ENCODE measurements around the gene CNTRL.
"Not testable (repeated sequence)": the region's sequence is repeated elsewhere in the genome, so short reads cannot be mapped to it uniquely, and the experiment has no call there.

The CNTRL gene

GRCh38 chr9:121120386-121120785 is 45.6 kb downstream of the CNTRL start:
- FAIRE-seq (no peak), DNase-seq (ENCODE audit: insufficient read length, low spot score) (no peak)
- no peak for TF ChIP-seq CTCF (IDR thresholded peaks at IDR 0.05; ENCODE audit: insufficient read depth, missing control alignments)

DNA sequence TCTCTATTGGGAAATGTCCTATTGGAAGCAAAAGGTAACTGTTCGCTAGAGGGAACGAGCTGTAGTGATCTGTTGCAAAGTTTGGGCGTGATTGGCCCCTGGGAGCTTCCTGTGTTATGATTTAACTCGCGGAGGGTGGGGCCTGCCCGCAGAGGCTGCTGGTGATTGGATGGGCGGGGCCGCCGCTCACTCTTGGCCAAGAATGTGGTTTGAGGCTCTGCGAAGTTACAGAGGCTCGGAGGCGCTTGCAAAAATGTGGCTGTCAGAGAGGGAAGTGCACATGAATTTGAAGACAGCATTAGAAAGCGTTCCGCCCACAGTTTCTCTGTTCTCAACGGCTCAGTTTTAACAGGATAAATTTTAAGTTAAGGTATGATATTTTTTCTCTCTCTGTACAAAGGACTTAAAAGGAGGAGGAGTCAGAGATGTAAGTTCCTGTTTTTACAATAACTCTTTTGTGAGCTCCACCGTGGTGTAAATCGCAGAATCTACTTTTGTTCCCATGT is 46.9 kb downstream of the CNTRL start:
- DNase-seq (ENCODE audit: insufficient read length, low spot score) (no peak), FAIRE-seq (peak; percentile 11)
- no peak for TF ChIP-seq CTCF (IDR thresholded peaks at IDR 0.05; ENCODE audit: insufficient read depth, missing control alignments)

- no peak for TF ChIP-seq CTCF (IDR thresholded peaks at IDR 0.05; ENCODE audit: insufficient read depth, missing control alignments)
- FAIRE-seq: no peak
Measured at GRCh38 chr9:121122246-121123032, 47.7 kb downstream of the CNTRL start.

GRCh38 chr9:121123816-121124535 is 49.2 kb downstream of the CNTRL start:
- no peak for TF ChIP-seq CTCF (IDR thresholded peaks at IDR 0.05; ENCODE audit: insufficient read depth, missing control alignments)
- FAIRE-seq: no peak
- DNase-seq (ENCODE audit: insufficient read length, low spot score): no peak

More at GRCh38 chr9:121122246-121123032, 47.7 kb downstream of the CNTRL start:
- DNase-seq (ENCODE audit: insufficient read length, low spot score): no peak

- DNase-seq (ENCODE audit: insufficient read length, low spot score) (no peak), FAIRE-seq (no peak)
- TF ChIP-seq CTCF (IDR thresholded peaks at IDR 0.05; ENCODE audit: insufficient read depth, missing control alignments): no peak
Measured at GRCh38 chr9:121125590-121125989, 50.8 kb downstream of the CNTRL start.

DNA sequence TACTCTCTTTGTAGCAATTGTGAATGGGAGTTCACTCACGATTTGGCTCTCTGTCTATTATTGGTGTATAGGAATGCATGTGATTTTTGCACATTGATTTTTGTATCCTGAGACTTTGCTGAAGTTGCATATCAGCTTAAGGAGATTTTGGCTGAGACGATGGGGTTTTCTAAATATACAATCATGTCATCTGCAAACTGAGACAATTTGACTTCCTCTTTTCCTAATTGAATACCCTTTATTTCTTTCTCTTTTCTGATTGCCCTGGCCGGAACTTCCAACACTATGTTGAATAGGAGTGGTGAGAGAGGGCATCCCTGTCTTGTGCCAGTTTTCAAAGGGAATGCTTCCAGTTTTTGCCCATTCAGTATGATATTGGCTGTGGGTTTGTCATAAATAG is 54.6 kb downstream of the CNTRL start:
- DNase-seq (ENCODE audit: insufficient read length, low spot score); FAIRE-seq: not testable (repeated sequence)

DNA sequence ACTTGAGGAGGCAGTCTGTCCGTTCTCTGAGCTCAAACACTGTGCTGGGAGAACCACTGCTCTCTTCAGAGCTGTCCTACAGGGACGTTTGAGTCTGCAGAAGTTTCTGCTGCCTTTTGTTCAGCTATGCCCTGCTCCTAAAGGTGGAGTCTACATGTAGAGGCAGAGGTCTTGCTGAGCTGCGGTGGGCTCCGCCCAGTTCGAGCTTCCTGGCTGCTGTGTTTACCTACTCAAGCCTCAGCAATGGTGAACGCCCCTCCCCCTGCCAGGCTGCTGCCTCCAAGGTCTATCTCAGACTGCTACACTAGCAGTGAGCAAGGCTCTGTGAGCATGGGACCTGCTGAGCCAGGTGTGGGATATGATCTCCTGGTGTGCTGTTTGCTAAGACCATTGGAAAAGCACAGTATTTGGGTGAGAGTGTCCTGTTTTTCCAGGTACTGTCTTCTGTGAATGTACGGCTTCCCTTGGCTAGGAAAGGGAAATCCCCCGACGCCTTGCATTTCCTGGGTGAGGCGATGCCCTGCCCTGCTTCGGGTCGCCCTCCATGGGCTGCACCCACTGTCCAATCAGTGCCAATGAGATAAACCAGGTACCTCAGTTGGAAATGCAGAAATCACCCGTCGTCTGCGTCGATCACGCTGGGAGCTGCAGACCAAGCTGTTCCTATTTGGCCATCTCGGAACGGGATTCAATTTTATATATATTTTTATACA is 58.5 kb downstream of the CNTRL start:
- no peak for FAIRE-seq
- no peak for TF ChIP-seq CTCF (IDR thresholded peaks at IDR 0.05; ENCODE audit: insufficient read depth, missing control alignments)
- DNase-seq (ENCODE audit: insufficient read length, low spot score): no peak

Measured in D721Med (cell line).